KMS-11 (cell line): Measurements from ENCODE around the gene ADCY7.
A peak's percentile ranks its signal among the peaks of the same experiment; 100 is the strongest.

Source experiments
- H2AFZ ChIP-seq: fragments of 200-600 bp; sonication (generic); 2 replicates; pipeline ENCODE4 v1.6.1; 2016; ENCODE audit warnings: antibody characterized with exemption, mixed run types, low read depth
- H3K27ac ChIP-seq: fragments of 200-600 bp; sonication (generic); 2 replicates; pipeline ENCODE4 v1.6.1; 2016; ENCODE audit warnings: mild to moderate bottlenecking, mixed run types
- H3K27me3 ChIP-seq: fragments of 200-600 bp; sonication (generic); 2 replicates; pipeline ENCODE4 v1.6.1; 2017; ENCODE audit warnings: mild to moderate bottlenecking, low read depth, mixed run types, moderate library complexity; ENCODE audit not compliant: insufficient read depth
- H3K36me3 ChIP-seq: fragments of 200-600 bp; sonication (generic); 2 replicates; pipeline ENCODE4 v1.6.1; 2017; ENCODE audit warnings: mild to moderate bottlenecking, mixed run types; ENCODE audit not compliant: insufficient read depth
- H3K4me1 ChIP-seq: fragments of 200-600 bp; sonication (generic); 2 replicates; pipeline ENCODE4 v1.6.1; 2016; ENCODE audit warnings: mild to moderate bottlenecking, low read depth, mixed run types; ENCODE audit not compliant: poor library complexity, severe bottlenecking
- H3K4me2 ChIP-seq: fragments of 200-600 bp; sonication (generic); 2 replicates; pipeline ENCODE4 v1.7.0; 2016; ENCODE audit warnings: mild to moderate bottlenecking, mixed run types
- H3K4me3 ChIP-seq: fragments of 200-600 bp; sonication (generic); IDR thresholded peaks from 2 replicates; pipeline ENCODE4 v1.6.1; 2017; ENCODE audit warnings: low read depth, low read length, mixed read lengths; ENCODE audit not compliant: insufficient read depth
- H3K79me2 ChIP-seq: fragments of 200-600 bp; sonication (generic); 2 replicates; pipeline ENCODE4 v1.6.1; 2016; ENCODE audit warnings: low read depth, mixed run types; ENCODE audit not compliant: insufficient read depth
- H3K9ac ChIP-seq: fragments of 200-600 bp; sonication (generic); 2 replicates; pipeline ENCODE4 v1.6.1; 2016; ENCODE audit warnings: mild to moderate bottlenecking, mixed run types
- H4K20me1 ChIP-seq: fragments of 200-600 bp; sonication (generic); 2 replicates; pipeline ENCODE4 v1.6.1; 2016; ENCODE audit warnings: mild to moderate bottlenecking, mixed run types; ENCODE audit not compliant: insufficient read depth
- CTCF ChIP-seq: fragments of 200-600 bp; sonication (generic); conservative IDR thresholded peaks from 2 replicates; pipeline ENCODE4 v1.6.1; 2017; ENCODE audit warnings: low read depth, mild to moderate bottlenecking, antibody characterized with exemption, low read length, moderate library complexity, mixed read lengths

ADCY7 gene

GRCh38 chr16:50275428-50276325, 9.3 kb downstream of the ADCY7 start:
- Histone ChIP-seq H3K27ac (no peak overlapping the region; the same call in 1 of the 2 replicates), H3K79me2 (peaks cover 25% of the 10 kb centered on the region; the same call in 1 of the 2 replicates), H3K4me2 (peak overlapping the region; percentile 78; the same call in 1 of the 2 replicates), H3K9ac (no peak overlapping the region; the same call in 1 of the 2 replicates), H4K20me1 (no peaks in the 10 kb centered on the region), H3K4me1 (peaks cover 34% of the 10 kb centered on the region), H3K36me3 (no peaks in the 10 kb centered on the region), H2AFZ (no peak overlapping the region), H3K27me3 (no peaks in the 10 kb centered on the region), H3K4me3 (no peak overlapping the region)
- TF ChIP-seq CTCF, result no peak

- Histone ChIP-seq H3K4me3 (no peak overlapping the region), H4K20me1 (no peaks in the 10 kb centered on the region), H3K79me2 (peaks cover 30% of the 10 kb centered on the region; the same call in 1 of the 2 replicates), H2AFZ (no peak overlapping the region), H3K27ac (no peak overlapping the region), H3K4me1 (peaks cover 38% of the 10 kb centered on the region), H3K27me3 (no peaks in the 10 kb centered on the region), H3K4me2 (no peak overlapping the region), H3K9ac (no peak overlapping the region), H3K36me3 (no peaks in the 10 kb centered on the region)
- TF ChIP-seq CTCF, result no peak
Measured at GRCh38 chr16:50276326-50276640, 9.9 kb downstream of the ADCY7 start.

GRCh38 chr16:50276801-50277555, 10.6 kb downstream of the ADCY7 start:
- no peak for TF ChIP-seq CTCF
- Histone ChIP-seq H3K4me3 (no peak overlapping the region), H3K4me1 (peaks cover 45% of the 10 kb centered on the region), H3K4me2 (no peak overlapping the region), H3K27me3 (no peaks in the 10 kb centered on the region), H4K20me1 (no peaks in the 10 kb centered on the region), H3K27ac (no peak overlapping the region), H3K79me2 (peaks cover 30% of the 10 kb centered on the region; the same call in 1 of the 2 replicates), H3K36me3 (no peaks in the 10 kb centered on the region), H3K9ac (no peak overlapping the region), H2AFZ (no peak overlapping the region)

- H3K4me1 ChIP-seq, result peaks cover 57% of the 10 kb centered on the region
- H4K20me1 ChIP-seq, result no peaks in the 10 kb centered on the region
- no peak for TF ChIP-seq CTCF
- no peaks in the 10 kb centered on the region for H3K36me3 ChIP-seq
- no peak overlapping the region for H3K9ac ChIP-seq
- H3K4me3 ChIP-seq, result no peak overlapping the region
- H3K79me2 ChIP-seq, result peaks cover 30% of the 10 kb centered on the region
- H2AFZ ChIP-seq, result no peak overlapping the region
- H3K27me3 ChIP-seq, result no peaks in the 10 kb centered on the region
- no peak overlapping the region for H3K4me2 ChIP-seq
- no peak overlapping the region for H3K27ac ChIP-seq
Measured at GRCh38 chr16:50278251-50278650, 11.9 kb downstream of the ADCY7 start.
